Measurements from ENCODE around the gene PCDH8. TPM values are rescaled to one million over a fixed set of nuclear protein-coding genes. Genes with fewer than 3 reads are reported as not detected.

The PCDH8 gene
- total RNA-seq, 6 experiments from 2014 or later = not detected

- no peak for DNase-seq
- H3K9me3 Mint-ChIP-seq = peaks cover 21% of the 10 kb centered on the region
- TF ChIP-seq, protein P1, sequence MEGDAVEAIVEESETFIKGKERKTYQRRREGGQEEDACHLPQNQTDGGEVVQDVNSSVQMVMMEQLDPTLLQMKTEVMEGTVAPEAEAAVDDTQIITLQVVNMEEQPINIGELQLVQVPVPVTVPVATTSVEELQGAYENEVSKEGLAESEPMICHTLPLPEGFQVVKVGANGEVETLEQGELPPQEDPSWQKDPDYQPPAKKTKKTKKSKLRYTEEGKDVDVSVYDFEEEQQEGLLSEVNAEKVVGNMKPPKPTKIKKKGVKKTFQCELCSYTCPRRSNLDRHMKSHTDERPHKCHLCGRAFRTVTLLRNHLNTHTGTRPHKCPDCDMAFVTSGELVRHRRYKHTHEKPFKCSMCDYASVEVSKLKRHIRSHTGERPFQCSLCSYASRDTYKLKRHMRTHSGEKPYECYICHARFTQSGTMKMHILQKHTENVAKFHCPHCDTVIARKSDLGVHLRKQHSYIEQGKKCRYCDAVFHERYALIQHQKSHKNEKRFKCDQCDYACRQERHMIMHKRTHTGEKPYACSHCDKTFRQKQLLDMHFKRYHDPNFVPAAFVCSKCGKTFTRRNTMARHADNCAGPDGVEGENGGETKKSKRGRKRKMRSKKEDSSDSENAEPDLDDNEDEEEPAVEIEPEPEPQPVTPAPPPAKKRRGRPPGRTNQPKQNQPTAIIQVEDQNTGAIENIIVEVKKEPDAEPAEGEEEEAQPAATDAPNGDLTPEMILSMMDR (IDR thresholded peaks at IDR 0.05) = no peak
- H3K27ac Mint-ChIP-seq = no peak overlapping the region
- H3K36me3 Mint-ChIP-seq (ENCODE audit: low read depth) = no peaks in the 10 kb centered on the region
- H3K4me1 Mint-ChIP-seq (ENCODE audit: low read depth) = no peaks in the 10 kb centered on the region
- H3K27me3 Mint-ChIP-seq (ENCODE audit: insufficient read depth) = no peaks in the 10 kb centered on the region; the same call in 1 of the 2 replicates
- H3K4me3 Mint-ChIP-seq = no peak overlapping the region
Measured at GRCh38 chr13:52887165-52887564, 38.7 kb upstream of the PCDH8 start.

DNA sequence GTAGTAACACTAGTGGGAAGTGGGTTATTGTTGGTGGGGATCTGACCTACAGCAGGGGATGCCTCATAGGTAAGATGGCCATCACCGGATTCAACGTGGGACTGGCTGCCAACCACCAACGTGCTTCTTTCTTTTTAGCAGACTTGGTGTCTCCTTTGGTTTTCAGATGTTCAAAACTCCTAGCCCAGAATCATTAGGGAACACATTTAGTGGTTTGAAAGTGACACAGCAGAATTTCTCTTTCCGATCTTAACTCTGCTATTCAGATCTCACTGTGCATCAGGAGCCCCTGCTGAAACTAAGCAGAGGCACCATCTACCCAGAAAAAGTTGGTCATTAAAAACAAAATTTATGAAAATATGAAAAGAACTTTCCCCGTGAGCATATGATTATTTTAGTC is 36.7 kb upstream of the PCDH8 start:
- no peak overlapping the region for H3K4me3 Mint-ChIP-seq
- peaks cover 11% of the 10 kb centered on the region for H3K9me3 Mint-ChIP-seq
- TF ChIP-seq, protein P1 (IDR thresholded peaks at IDR 0.05) = no peak
- no peak overlapping the region for H3K27ac Mint-ChIP-seq
- peaks cover 1% of the 10 kb centered on the region; the same call in 1 of the 2 replicates for H3K27me3 Mint-ChIP-seq (ENCODE audit: insufficient read depth)
- no peaks in the 10 kb centered on the region for H3K36me3 Mint-ChIP-seq (ENCODE audit: low read depth)
- no peak for DNase-seq
- H3K4me1 Mint-ChIP-seq (ENCODE audit: low read depth) = no peaks in the 10 kb centered on the region

DNA sequence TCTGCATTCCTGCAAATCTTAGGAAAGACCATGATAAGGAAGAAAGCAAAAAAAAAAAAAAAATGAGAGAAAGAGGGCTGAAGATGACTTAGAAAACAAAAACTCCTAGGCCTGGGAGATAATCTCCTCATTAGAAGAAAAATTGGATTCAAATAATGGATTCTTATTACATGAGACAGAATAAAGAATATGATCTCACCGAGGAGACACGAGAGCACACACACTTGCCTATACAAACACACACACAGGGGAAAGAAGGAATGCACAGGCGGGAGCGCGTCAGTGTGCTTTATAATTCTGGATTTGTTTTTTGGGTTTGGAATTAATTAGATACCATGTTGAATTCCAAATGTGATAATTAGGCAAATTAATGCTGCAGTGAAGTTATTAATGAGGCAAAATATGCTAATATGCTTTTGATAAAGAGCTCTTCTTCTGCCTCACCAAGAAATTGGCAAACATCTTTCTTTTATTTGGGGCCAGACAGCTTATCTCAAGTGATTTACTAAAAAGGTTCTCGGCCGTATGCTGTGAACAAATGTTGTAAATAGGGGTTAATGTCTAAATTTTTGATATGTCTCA is 36.1 kb upstream of the PCDH8 start:
- Mint-ChIP-seq H3K27ac (no peak overlapping the region), H3K9me3 (peaks cover 11% of the 10 kb centered on the region), H3K36me3 (ENCODE audit: low read depth) (no peaks in the 10 kb centered on the region), H3K27me3 (ENCODE audit: insufficient read depth) (peaks cover 1% of the 10 kb centered on the region; the same call in 1 of the 2 replicates), H3K4me1 (ENCODE audit: low read depth) (no peaks in the 10 kb centered on the region), H3K4me3 (no peak overlapping the region)
- DNase-seq = no peak
- TF ChIP-seq, protein P1 (IDR thresholded peaks at IDR 0.05) = no peak

DNA sequence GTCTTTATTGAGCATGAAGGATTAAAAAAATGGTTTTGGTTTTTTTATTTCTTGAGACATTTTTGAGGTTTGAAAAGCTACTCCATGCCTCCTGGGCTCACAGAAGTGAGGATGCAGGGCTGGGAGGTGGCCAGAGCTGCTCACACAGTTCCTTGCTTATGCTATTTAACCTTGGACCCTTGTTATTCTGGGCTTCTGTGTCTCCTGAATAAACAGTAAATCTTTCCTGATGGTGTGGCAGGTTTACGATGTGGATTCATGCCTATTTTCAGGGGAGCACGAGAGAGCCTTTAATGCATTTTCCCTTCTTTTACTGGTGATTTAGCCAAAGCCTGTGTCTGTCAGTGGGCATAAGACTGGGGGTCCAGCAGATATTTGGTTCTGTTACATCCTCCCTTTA is 34.3 kb upstream of the PCDH8 start:
- peaks cover 10% of the 10 kb centered on the region for H3K9me3 Mint-ChIP-seq
- H3K4me1 Mint-ChIP-seq (ENCODE audit: low read depth) = no peaks in the 10 kb centered on the region
- H3K4me3 Mint-ChIP-seq = no peak overlapping the region
- no peaks in the 10 kb centered on the region for H3K36me3 Mint-ChIP-seq (ENCODE audit: low read depth)
- no peak for DNase-seq
- TF ChIP-seq, protein P1 (IDR thresholded peaks at IDR 0.05) = no peak
- no peak overlapping the region for H3K27ac Mint-ChIP-seq
- peaks cover 1% of the 10 kb centered on the region; the same call in 1 of the 2 replicates for H3K27me3 Mint-ChIP-seq (ENCODE audit: insufficient read depth)

- no peak for DNase-seq
- no peak overlapping the region for H3K27ac Mint-ChIP-seq
- TF ChIP-seq, protein P1 (IDR thresholded peaks at IDR 0.05) = no peak
- H3K4me1 Mint-ChIP-seq (ENCODE audit: low read depth) = no peaks in the 10 kb centered on the region
- H3K36me3 Mint-ChIP-seq (ENCODE audit: low read depth) = no peaks in the 10 kb centered on the region
- no peak overlapping the region for H3K4me3 Mint-ChIP-seq
- peaks cover 1% of the 10 kb centered on the region; the same call in 1 of the 2 replicates for H3K27me3 Mint-ChIP-seq (ENCODE audit: insufficient read depth)
- peaks cover 27% of the 10 kb centered on the region for H3K9me3 Mint-ChIP-seq
Measured at GRCh38 chr13:52879950-52880741, 31.7 kb upstream of the PCDH8 start.

All from HFFc6 (cell line).